GM19043 (cell line): ENCODE data around the gene DSCAM.

Experiments
- ATAC-seq: cut with Tn5 transposase; IDR thresholded peaks from one replicate; pipeline ENCODE4 v1.9.1; 2021; ENCODE audit warnings: low read depth; ENCODE audit not compliant: unreplicated experiment

Gene DSCAM

GRCh38 chr21:40165773-40166070 lies 681.2 kb downstream of the DSCAM start:
- no peak for ATAC-seq

- no peak for ATAC-seq
These were observed 681.8 kb downstream of the DSCAM start for GRCh38 chr21:40164905-40165772.

GRCh38 chr21:40162075-40162474 lies 684.9 kb downstream of the DSCAM start:
- no peak for ATAC-seq

- no peak for ATAC-seq
These were observed 686.0 kb downstream of the DSCAM start for GRCh38 chr21:40160911-40161310.

- no peak for ATAC-seq
These were observed 688.6 kb downstream of the DSCAM start for GRCh38 chr21:40158366-40158765.

GRCh38 chr21:40155563-40155962 lies 691.4 kb downstream of the DSCAM start:
- no peak for ATAC-seq

GRCh38 chr21:40153351-40153750 lies 693.6 kb downstream of the DSCAM start:
- no peak for ATAC-seq

- no peak for ATAC-seq
These were observed 694.5 kb downstream of the DSCAM start for GRCh38 chr21:40152476-40152875.

GRCh38 chr21:40151611-40152010 lies 695.3 kb downstream of the DSCAM start:
- ATAC-seq: no peak

GRCh38 chr21:40146216-40146837 lies 700.6 kb downstream of the DSCAM start:
- no peak for ATAC-seq

GRCh38 chr21:40143822-40144525 lies 703.0 kb downstream of the DSCAM start:
- ATAC-seq: no peak

GRCh38 chr21:40141621-40142020 lies 705.3 kb downstream of the DSCAM start:
- no peak for ATAC-seq

- no peak for ATAC-seq
These were observed 706.3 kb downstream of the DSCAM start for GRCh38 chr21:40140675-40141074.

- ATAC-seq: no peak
These were observed 707.3 kb downstream of the DSCAM start for GRCh38 chr21:40139636-40140035.

GRCh38 chr21:40136571-40136970 lies 710.4 kb downstream of the DSCAM start:
- no peak for ATAC-seq

GRCh38 chr21:40134731-40135492 lies 712.0 kb downstream of the DSCAM start:
- ATAC-seq: no peak

GRCh38 chr21:40130476-40130875 lies 716.5 kb downstream of the DSCAM start:
- ATAC-seq: no peak

- ATAC-seq: no peak
These were observed 717.1 kb downstream of the DSCAM start for GRCh38 chr21:40129809-40130208.

- ATAC-seq: no peak
These were observed 718.1 kb downstream of the DSCAM start for GRCh38 chr21:40128891-40129290.

GRCh38 chr21:40120940-40121575 lies 725.9 kb downstream of the DSCAM start:
- ATAC-seq: no peak
